Endothelial cell of umbilical vein (primary cell): ENCODE data around the gene LAMC3. TPM values are rescaled to one million over a fixed set of nuclear protein-coding genes. Genes with fewer than 3 reads are reported as not detected.

Experiments
- BruUV-seq: library from RNA; stranded (reverse); fragments of 400-500 nt; replicated peaks from 2 replicates; lab custom pipeline; 2021; lab: Mats Ljungman, UMichigan
- CTCF ChIA-PET: fragments of 300-600, 350-600 bp; sonication (Branson Sonifier 250); formaldehyde crosslinking; loops from one replicate; lab custom pipeline; 2021; ENCODE audit warnings: antibody characterized with exemption, inconsistent platforms; lab: Charles Lee
- POLR2A ChIA-PET: fragments of 300-600, 350-600 bp; sonication (Branson Sonifier 250); formaldehyde crosslinking; loops from one replicate; lab custom pipeline; 2021; ENCODE audit warnings: antibody characterized with exemption, inconsistent platforms; lab: Charles Lee
- DNase-seq: peaks from one replicate; pipeline ENCODE4 v3.0.0-alpha.2; 2011; ENCODE audit warnings: low read depth, low spot score
- FAIRE-seq: peaks from 2 replicates; lab custom pipeline; 2011; peaks lifted over from hg19 to GRCh38; lab: Jason Lieb, UNC
- H2AFZ ChIP-seq: 2 replicates; pipeline ENCODE4 v1.6.0; 2012; ENCODE audit warnings: low read depth, low read length, control low read depth, inconsistent platforms
- H3K27ac ChIP-seq: 2 replicates; pipeline ENCODE4 v1.5.1; 2011; ENCODE audit warnings: low read depth, mild to moderate bottlenecking, control low read depth, low read length, moderate library complexity; ENCODE audit not compliant: insufficient read depth
- H3K27me3 ChIP-seq, 2 experiments: 2 replicates each; pipeline versions ENCODE4 v1.6.0 to v1.6.1; 2011; ENCODE audit warnings: low read length in 2 of 2, mixed read lengths in 1 of 2; ENCODE audit not compliant: control insufficient read depth in 2 of 2, insufficient read depth in 2 of 2
- H3K36me3 ChIP-seq, 2 experiments: 2 replicates in 1 of 2; 3 replicates in 1 of 2; pipeline ENCODE4 v1.5.1; 2011; ENCODE audit warnings: low read length in 2 of 2, mild to moderate bottlenecking in 1 of 2, moderate library complexity in 1 of 2; ENCODE audit not compliant: control insufficient read depth in 2 of 2, insufficient read depth in 2 of 2; ENCODE audit errors: extremely low read depth in 1 of 2
- H3K4me1 ChIP-seq: 3 replicates; pipeline ENCODE4 v1.5.1; 2011; ENCODE audit warnings: mild to moderate bottlenecking, low read length; ENCODE audit not compliant: control insufficient read depth, insufficient read depth; ENCODE audit errors: extremely low read depth
- H3K4me2 ChIP-seq: 2 replicates; pipeline ENCODE4 v1.6.1; 2011; ENCODE audit warnings: low read length, control low read depth, mixed read lengths; ENCODE audit not compliant: insufficient read depth
- H3K4me3 ChIP-seq, 3 experiments: fragments of 200-600 bp in 1 of 3; sonication (generic), shearing (Covaris generic) in 1 of 3; replicated peaks in 1 of 3; 2 replicates each; pipeline ENCODE4 v1.5.1; 2011 to 2016; ENCODE audit warnings: control low read depth in 3 of 3, low read length in 3 of 3, mild to moderate bottlenecking in 2 of 3, inconsistent platforms in 1 of 3, low read depth in 1 of 3, moderate library complexity in 1 of 3; ENCODE audit not compliant: insufficient read depth in 1 of 3
- H3K79me2 ChIP-seq: 2 replicates; pipeline ENCODE4 v1.6.0; 2012; ENCODE audit warnings: low read length, inconsistent platforms; ENCODE audit not compliant: control insufficient read depth, insufficient read depth
- H3K9ac ChIP-seq: replicated peaks from 2 replicates; pipeline ENCODE3; 2011; ENCODE audit warnings: low read length, control low read depth; ENCODE audit not compliant: insufficient read depth; ENCODE audit errors: extremely low read depth
- H3K9me1 ChIP-seq: replicated peaks from 3 replicates; pipeline ENCODE4 v1.6.0; 2011; ENCODE audit warnings: mild to moderate bottlenecking, low read length; ENCODE audit not compliant: control insufficient read depth, insufficient read depth; ENCODE audit errors: extremely low read depth
- H3K9me3 ChIP-seq: replicated peaks from 2 replicates; pipeline ENCODE4 v1.5.1; 2012; ENCODE audit warnings: low read length, inconsistent platforms; ENCODE audit not compliant: control insufficient read depth, insufficient read depth
- H4K20me1 ChIP-seq: replicated peaks from 2 replicates; pipeline ENCODE3; 2011; ENCODE audit warnings: mild to moderate bottlenecking, low read length; ENCODE audit not compliant: control insufficient read depth, insufficient read depth; ENCODE audit errors: extremely low read depth
- EZH2 ChIP-seq: IDR thresholded peaks from 2 replicates; pipeline ENCODE4 v1.6.1; 2012; ENCODE audit warnings: borderline replicate concordance, low read depth, mild to moderate bottlenecking, moderate library complexity, low read length, inconsistent platforms; ENCODE audit not compliant: severe bottlenecking
- FOS ChIP-seq: IDR thresholded peaks from 2 replicates; pipeline ENCODE4 v1.6.1; 2011; ENCODE audit warnings: mild to moderate bottlenecking, low read length, moderate library complexity, borderline replicate concordance; ENCODE audit not compliant: insufficient read depth
- GATA2 ChIP-seq: IDR thresholded peaks from 2 replicates; pipeline ENCODE4 v1.7.0; 2011; ENCODE audit warnings: low read depth, mild to moderate bottlenecking, moderate library complexity, mixed read lengths, low read length; ENCODE audit not compliant: insufficient read length, insufficient read depth
- JUN ChIP-seq: IDR thresholded peaks from 2 replicates; pipeline ENCODE4 v1.6.1; 2011; ENCODE audit warnings: borderline replicate concordance, low read depth; ENCODE audit not compliant: insufficient read length, insufficient read depth
- MYC ChIP-seq: IDR thresholded peaks from one replicate; pipeline ENCODE4 v1.6.1; 2011; ENCODE audit warnings: mild to moderate bottlenecking, low read depth, low read length
- POLR2A ChIP-seq: IDR thresholded peaks from 2 replicates; pipeline ENCODE4 v1.6.1; 2012; ENCODE audit warnings: low read depth, mild to moderate bottlenecking, control low read depth, low read length
- POLR2AphosphoS5 ChIP-seq: IDR thresholded peaks from 2 replicates; pipeline ENCODE4 v1.6.1; 2012; ENCODE audit warnings: low read depth, mild to moderate bottlenecking, control low read depth, low read length, moderate library complexity; ENCODE audit not compliant: insufficient read depth
- dilution Hi-C: fragments of 300-500 bp; cut with MboI; formaldehyde crosslinking; loops from one replicate; pipeline ENCODE4 v1.15.0; 2019; ENCODE audit warnings: low sequenced_read_pairs; ENCODE audit not compliant: extremely low pct_ligation_motif_present
- intact Hi-C: fragments of 100-400 bp; cut with micrococcal nuclease; formaldehyde crosslinking; loops from one replicate; pipeline ENCODE4 v1.10.0; 2022
- polyA plus RNA-seq, 4 experiments: library from polyadenylated mRNA; depleted of rRNA in 3 of 4; stranded (reverse) in 3 of 4; unstranded in 1 of 4; fragments of >200 nt; gene quantifications; 2 replicates each; pipeline versions ENCODE4 v1.2.1 to v1.2.3, GENCODE V29; 2011 to 2012; ENCODE audit warnings: missing spikeins in 1 of 4
- total RNA-seq: library from RNA; stranded (reverse); gene quantifications from 2 replicates; pipeline ENCODE4 v1.2.3, GENCODE V29; 2021
- TF ChIP-seq, protein P1 (sequence below): IDR thresholded peaks from 2 replicates; pipeline ENCODE4 v1.6.1; 2011; ENCODE audit not compliant: insufficient read depth, insufficient read length
- TF ChIP-seq, protein P2 (sequence below), 2 donors: IDR thresholded peaks; 1 replicate in 1 of 2; 2 replicates in 1 of 2; pipeline ENCODE4 v1.5.1; 2011; ENCODE audit warnings: low read length in 2 of 2, mild to moderate bottlenecking in 2 of 2, moderate library complexity in 2 of 2, control low read depth in 1 of 2, inconsistent platforms in 1 of 2, low read depth in 1 of 2; ENCODE audit not compliant: insufficient read depth in 1 of 2; ENCODE audit errors: extremely low read depth in 1 of 2

LAMC3 gene
- total and polyA plus RNA-seq, 2 donors (not counting 3 experiments of a cell fraction or from before 2014, with no cell fraction given): 0.18 to 0.38 TPM

DNA sequence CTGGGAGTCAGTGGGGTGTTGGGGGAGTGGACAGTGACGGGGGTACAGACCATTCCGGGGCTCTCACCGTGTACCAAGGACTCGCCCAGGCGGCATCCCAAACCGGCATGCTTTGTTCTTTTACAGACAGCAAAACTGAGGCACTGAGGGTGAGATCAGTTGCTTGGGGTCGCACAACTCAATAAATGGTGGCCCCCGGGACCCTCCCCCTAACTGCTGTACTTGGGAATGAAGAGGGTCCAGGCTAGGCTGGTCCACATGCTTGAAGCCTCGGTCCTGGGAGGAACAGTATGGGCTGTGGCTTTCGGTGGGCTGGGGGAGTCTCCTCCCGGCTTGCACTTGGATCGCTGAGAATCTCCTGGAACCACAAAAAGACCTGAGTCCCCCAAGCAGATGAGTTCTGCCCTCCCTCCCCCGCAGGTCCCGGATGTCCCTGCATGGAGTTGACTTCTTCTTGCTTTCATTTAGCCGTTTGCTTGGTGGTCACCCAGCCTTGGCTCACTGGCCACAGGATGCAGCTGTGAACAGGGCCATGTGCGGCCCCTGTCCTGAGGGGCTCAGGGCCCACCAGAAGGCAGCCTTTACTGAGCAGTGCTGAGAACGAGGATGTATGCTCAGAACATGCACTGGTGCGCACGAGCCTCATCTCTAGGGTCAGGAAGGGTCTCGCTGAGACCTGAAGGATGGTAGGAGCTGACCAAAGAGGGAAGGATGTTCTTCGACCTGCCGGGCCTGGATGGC is 4.2 kb downstream of the LAMC3 start:
- no peak overlapping the region for H2AFZ ChIP-seq
- H3K9me3 ChIP-seq: no peaks in the 10 kb centered on the region
- FAIRE-seq (no peak), DNase-seq (no peak)
- intact Hi-C loops (no loop called here), dilution Hi-C loops (no loop called here)
- POLR2A ChIA-PET: no interaction called here
- CTCF ChIA-PET: interaction anchor here (0.7 to 5.0 kb wide), 5 partner anchors 15 to 86 kb away, joined by 3 to 19 read pairs (median 3); no protein-coding TSS in a partner anchor
- H3K4me2 ChIP-seq: no peak overlapping the region
- no peak overlapping the region for H3K27ac ChIP-seq
- H3K36me3 ChIP-seq: no peaks in the 10 kb centered on the region
- no peak overlapping the region for H3K9ac ChIP-seq
- no TSS peak for BruUV-seq
- no peaks in the 10 kb centered on the region for H3K9me1 ChIP-seq
- H3K79me2 ChIP-seq: no peaks in the 10 kb centered on the region
- H4K20me1 ChIP-seq: no peaks in the 10 kb centered on the region
- H3K27me3 ChIP-seq: peaks cover 17 to 25% of the 10 kb centered on the region in 2 experiments
- TF ChIP-seq GATA2 (no peak), JUN (no peak), MYC (no peak), POLR2A (no peak), POLR2AphosphoS5 (no peak), FOS (no peak), EZH2 (no peak)
- TF ChIP-seq, protein P1, sequence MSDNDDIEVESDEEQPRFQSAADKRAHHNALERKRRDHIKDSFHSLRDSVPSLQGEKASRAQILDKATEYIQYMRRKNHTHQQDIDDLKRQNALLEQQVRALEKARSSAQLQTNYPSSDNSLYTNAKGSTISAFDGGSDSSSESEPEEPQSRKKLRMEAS: no peak
- TF ChIP-seq, protein P2, sequence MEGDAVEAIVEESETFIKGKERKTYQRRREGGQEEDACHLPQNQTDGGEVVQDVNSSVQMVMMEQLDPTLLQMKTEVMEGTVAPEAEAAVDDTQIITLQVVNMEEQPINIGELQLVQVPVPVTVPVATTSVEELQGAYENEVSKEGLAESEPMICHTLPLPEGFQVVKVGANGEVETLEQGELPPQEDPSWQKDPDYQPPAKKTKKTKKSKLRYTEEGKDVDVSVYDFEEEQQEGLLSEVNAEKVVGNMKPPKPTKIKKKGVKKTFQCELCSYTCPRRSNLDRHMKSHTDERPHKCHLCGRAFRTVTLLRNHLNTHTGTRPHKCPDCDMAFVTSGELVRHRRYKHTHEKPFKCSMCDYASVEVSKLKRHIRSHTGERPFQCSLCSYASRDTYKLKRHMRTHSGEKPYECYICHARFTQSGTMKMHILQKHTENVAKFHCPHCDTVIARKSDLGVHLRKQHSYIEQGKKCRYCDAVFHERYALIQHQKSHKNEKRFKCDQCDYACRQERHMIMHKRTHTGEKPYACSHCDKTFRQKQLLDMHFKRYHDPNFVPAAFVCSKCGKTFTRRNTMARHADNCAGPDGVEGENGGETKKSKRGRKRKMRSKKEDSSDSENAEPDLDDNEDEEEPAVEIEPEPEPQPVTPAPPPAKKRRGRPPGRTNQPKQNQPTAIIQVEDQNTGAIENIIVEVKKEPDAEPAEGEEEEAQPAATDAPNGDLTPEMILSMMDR (IDR thresholded peaks at IDR 0.05; ENCODE audit: extremely low read depth in 1 of 2, insufficient read depth in 1 of 2, low read depth in 1 of 2, low read length in 2 of 2): no peak
- no peak overlapping the region for H3K4me3 ChIP-seq
- H3K4me1 ChIP-seq: no peaks in the 10 kb centered on the region
